Activated gamma-delta T cell (primary cell): ENCODE results near the gene HNRNPA2B1.
"Not testable (repeated sequence)": the region's sequence is repeated elsewhere in the genome, so short reads cannot be mapped to it uniquely, and the experiment has no call there.

Source experiments
- DNase-seq: peaks from one replicate; lab custom pipeline; 2025; lab: John Stamatoyannopoulos, UW

HNRNPA2B1 gene

GRCh38 chr7:26198133-26198780 lies 2.3 kb downstream of the HNRNPA2B1 start:
- DNase-seq = no peak

- no peak for DNase-seq
Observed at GRCh38 chr7:26197153-26198115, 3.1 kb downstream of the HNRNPA2B1 start.

- DNase-seq = no peak
Observed at GRCh38 chr7:26195867-26196657, 4.5 kb downstream of the HNRNPA2B1 start.

- DNase-seq = no peak
Observed at GRCh38 chr7:26195182-26195581, 5.4 kb downstream of the HNRNPA2B1 start.

- not testable (repeated sequence) for DNase-seq
Observed at GRCh38 chr7:26194764-26195163, 5.8 kb downstream of the HNRNPA2B1 start.

- DNase-seq = no peak
Observed at GRCh38 chr7:26193432-26194207, 6.9 kb downstream of the HNRNPA2B1 start.

DNA sequence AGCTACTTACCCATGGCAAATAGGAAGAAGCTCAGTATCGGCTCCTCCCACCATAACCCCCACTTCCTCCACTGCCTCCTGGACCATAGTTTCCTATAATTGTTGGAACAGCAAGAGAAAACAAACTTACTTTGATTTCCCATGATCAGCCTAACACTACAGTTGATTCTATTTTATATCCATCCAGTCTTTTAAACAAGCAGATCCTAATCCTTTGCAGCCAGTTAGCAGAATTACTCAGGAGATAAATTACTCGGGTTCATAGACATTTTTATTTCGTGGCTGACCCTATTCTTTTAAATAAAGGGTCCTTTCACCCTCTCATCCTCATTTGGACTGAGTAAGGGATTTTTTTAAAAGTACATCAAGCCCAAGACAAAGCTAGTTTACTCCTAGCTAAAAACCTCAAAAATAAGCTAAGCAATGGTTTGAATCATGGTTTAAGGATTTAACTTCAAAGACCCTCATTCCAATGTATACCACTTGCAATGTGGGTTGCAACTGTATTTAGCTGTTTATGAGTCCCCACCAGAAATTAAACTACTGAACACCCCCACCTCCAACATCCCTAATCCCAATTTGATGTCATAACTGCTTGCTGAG lies 8.0 kb downstream of the HNRNPA2B1 start:
- DNase-seq = no peak

DNA sequence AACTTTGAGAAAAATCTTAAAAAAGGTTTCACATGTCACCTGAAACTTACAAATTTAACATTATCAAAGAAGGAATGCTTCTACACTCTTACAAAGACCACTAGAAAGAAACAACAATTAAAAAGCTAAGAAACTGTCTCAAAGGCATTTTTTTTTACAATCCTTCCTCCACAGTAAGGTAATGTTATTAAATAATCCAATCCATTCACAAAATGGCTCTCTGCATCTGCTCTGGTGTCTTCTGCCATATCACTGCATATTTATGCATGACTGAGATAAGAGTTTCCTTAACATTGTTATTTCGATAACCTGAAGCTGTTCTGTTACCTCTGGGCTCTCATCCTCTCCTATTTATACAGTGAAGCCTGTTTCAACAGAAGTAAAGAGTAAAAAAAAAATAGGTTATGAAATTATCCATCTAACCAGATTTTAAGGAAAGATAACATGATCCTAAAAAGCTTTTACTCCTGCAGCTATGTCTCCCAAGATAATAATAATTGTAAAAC lies 8.5 kb downstream of the HNRNPA2B1 start:
- no peak for DNase-seq

GRCh38 chr7:26191233-26191973 lies 9.1 kb downstream of the HNRNPA2B1 start:
- DNase-seq = no peak

GRCh38 chr7:26190417-26190869 lies 10.1 kb downstream of the HNRNPA2B1 start:
- no peak for DNase-seq

DNA sequence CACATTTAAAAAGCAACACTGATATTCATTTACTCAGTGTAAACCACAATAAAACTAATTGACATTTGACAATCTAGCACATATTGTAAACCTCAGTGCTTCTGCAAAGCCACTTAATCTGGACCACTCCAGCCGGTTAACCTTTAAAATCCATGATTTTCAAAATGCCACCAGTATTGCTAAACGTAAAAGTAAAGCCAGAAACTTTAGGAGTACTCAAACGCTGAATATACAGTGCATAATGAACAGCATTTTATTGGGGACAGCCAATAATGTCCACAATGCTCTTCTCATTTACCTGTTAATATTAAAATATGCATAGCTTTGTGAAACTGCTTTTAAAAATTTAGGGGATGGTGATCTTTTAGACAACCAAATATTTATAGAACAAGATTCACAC lies 10.8 kb downstream of the HNRNPA2B1 start:
- no peak for DNase-seq

GRCh38 chr7:26188957-26189541 lies 11.5 kb downstream of the HNRNPA2B1 start:
- DNase-seq = no peak

DNA sequence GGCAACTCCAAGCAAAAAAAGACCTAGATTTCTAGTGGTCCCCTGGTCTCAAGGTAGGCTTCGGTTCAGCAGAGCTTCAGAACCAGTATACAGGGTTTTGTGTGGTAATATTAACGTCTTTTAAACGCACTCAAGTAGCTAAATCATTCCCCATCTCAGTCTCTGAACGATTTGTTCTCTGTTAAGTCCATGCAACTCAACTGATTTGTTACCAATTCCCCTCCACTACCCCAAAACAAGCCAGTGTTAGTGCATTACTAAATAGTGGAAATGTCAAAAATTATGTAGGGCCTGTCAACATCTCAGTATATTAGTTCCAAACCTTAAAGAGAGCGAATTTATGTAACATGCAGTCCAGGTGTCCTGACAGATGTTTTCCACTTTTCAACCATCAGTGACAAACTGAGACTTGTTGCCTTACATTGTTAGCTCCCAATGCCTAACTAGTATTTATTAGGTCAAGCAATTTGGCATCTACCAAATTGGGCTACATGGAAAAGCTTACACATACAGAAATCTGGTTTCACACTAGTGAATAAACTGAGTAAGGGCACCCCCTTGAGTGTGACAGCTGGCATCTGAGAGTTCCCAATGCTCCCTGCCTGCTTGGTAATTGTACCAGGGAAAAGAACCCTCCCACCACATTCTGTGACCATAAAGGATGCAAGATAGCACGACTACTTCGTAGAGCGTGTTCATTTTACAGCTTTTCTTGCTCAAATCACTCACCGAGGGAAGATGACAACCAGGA lies 12.2 kb downstream of the HNRNPA2B1 start:
- DNase-seq = no peak

DNA sequence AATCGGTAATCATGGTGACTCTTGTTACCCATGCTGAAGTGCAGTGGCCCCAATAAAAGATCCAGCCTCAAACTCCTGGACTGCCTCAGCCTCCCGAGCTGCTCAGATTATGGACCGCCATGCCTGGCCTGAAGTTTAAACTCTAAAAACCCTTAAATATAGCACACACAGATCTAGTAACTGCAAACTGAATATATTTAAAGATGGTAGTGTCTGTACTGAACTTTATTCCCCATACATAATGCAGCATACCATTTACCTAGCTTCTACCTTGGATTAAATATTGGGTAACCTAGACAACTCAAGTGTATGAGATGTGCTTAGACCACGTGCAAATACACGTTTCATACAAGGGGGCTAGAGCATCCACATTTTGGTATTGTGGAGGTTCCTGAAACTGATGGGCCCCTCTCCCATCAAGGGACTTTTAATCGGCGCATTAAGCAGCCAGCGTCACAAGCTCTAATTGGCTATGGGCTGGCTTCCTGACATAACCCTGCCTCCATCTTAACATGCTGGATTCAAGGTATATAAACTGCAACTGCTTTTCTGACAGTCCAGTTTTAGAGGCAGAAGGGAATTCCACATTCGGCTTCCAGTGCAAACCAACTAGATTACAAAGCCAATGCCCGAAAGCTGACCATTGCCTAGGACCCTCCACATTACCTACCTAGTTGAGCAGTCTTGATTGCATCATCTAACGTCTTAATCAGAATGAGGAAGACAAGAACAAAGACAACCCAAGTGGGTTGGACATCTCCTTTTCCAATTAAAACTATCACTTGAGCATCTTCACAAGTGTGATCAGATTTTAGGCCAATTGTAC lies 13.0 kb downstream of the HNRNPA2B1 start:
- DNase-seq = no peak

DNA sequence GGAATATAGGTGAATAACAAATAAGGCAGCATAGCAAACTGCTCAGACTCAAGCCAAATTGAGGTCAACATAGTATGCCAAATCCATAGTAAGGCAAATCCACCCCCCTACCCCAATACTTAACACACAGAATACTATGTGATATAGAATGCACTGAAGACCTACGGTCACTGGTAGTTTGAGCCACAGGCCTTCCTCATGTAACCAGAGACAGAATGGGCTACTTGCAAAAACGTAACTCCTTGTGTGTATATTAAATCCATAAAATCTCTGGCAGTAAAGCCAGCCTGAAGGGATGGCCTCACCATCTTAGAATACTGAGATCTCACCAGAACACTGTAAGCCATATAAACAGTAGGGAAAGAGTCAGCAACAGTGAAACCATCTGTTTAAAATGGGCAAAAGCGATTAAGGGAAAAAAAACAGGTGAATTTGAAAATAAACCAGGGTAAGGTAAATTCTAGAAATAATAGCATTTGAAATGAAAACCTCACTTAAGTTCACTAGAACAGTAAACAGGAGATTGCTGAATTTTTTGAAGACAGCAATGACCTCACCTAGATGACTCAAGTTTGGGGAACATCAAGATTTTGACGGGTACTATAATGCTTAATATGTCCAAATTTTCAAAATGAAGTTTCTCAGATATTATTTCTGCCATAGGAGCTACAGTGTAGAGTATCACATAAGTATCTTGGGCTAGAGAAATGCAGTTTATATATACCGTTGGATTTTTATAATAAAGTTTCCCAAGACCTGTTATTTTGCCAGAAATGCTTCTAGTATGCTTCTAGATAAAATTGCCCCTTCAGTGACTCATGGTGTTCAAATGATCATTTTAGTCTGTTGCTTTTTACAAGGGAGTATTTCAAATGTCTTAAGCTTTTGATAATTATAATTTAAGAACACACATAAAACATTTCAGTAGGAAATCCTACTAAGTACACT lies 13.9 kb downstream of the HNRNPA2B1 start:
- DNase-seq = no peak

DNA sequence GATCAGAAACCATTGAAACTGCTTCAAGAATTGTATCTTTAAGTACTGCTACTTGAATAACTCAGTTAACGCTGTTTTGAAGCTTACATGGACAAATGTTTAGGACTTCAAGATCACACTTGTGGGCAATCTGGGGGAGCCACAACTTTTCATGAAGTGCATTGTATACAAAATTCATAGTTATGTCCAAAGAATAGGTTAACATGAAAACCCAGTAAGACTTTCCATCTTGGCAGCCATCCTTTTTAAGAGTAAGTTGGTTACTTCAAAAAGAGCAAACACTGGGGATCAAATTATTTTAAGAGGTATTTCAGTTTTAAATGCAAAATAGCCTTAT lies 14.7 kb downstream of the HNRNPA2B1 start:
- DNase-seq = no peak
